D721Med (cell line): ENCODE measurements around the gene FGF10.

Experiments
- DNase-seq: peaks from one replicate; pipeline ENCODE4 v3.0.0; 2011; ENCODE audit warnings: low spot score; ENCODE audit not compliant: insufficient read length
- FAIRE-seq: peaks from 2 replicates; lab custom pipeline; 2011; peaks lifted over from hg19 to GRCh38; lab: Jason Lieb, UNC
- CTCF ChIP-seq: IDR thresholded peaks from 2 replicates; pipeline ENCODE4 v1.5.1; 2012; ENCODE audit warnings: mild to moderate bottlenecking, control low read depth; ENCODE audit not compliant: insufficient read depth; ENCODE audit errors: missing control alignments

FGF10 gene

DNA sequence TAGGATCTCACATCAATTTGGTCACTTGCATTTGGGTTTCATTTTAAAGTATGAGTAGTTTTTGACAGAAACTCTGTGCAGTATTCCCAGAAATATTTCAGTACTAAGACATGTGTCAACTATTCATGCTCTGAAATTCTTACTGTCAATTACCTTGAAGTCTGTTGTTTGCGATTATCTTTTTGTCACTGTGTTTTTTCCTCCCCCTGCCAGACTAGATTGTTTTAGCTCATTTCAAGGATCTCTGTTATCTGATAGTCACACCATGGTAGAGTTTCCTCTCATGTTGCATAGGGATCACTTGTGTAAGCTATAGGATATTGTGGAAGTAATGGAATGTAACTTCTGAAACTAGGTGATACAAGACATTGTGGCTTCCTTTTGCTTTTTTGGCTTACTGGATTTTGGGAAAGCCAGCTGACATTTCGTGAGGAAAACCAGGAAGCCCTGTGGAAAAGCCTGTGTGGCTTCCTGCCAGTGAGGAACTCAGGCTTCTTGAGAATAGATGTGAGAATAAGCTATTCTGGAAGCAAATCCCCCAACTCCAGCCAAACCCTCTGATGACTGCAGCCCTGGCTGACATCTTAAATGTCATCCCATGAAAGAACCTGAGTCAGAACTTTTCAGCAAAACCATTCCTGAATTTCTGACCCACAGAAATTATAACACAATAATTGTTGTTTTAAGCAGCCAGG, 122.2 kb downstream of the FGF10 start:
- no peak for DNase-seq
- no peak for TF ChIP-seq CTCF
- no peak for FAIRE-seq

- no peak for TF ChIP-seq CTCF
- DNase-seq = no peak
- no peak for FAIRE-seq
Measured at GRCh38 chr5:44265713-44266112, 123.5 kb downstream of the FGF10 start.

- no peak for TF ChIP-seq CTCF
- FAIRE-seq = no peak
- no peak for DNase-seq
Measured at GRCh38 chr5:44260793-44261192, 128.4 kb downstream of the FGF10 start.

DNA sequence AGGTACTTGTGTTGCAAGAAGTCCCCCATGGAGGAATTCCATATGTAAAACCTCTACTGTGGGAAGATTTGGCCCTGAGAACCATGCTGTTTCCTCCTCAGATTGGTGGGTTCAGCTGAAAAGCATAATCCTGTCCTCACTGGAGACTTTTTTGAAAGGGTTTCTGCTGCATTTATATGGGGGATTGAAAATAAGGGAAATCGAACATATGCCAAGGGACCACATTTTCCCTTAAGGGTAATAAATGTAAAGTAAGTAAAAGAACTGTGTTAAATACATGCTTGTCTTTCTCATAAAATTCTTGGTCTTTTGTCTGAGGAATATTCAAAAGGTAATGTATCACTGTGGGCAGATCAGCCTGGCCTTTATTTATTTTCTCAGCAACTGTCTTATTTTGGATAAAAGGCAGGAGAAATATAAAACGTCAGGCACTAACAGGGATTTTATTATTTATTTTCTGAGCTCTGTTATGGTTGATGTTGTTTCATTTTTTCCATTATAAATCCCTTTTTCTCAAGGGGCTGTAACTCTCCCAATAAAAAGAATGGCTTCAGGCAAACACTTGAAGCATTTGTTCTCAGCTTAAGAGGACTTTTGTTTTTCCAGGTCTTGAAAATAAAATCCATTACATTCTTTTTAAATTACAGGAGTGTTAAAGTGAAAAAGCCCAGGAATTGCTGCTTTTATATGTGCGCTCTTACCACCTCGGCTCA, 131.4 kb downstream of the FGF10 start:
- no peak for DNase-seq
- TF ChIP-seq CTCF = no peak
- no peak for FAIRE-seq

GRCh38 chr5:44257221-44257620, 132.0 kb downstream of the FGF10 start:
- FAIRE-seq = no peak
- no peak for DNase-seq
- TF ChIP-seq CTCF = no peak
